DND-41 (cell line): ENCODE measurements around the gene ANKFN1.

ENCODE experiments used
- ATAC-seq: fragments of 200-7000 bp; cut with Tn5 transposase; 3 replicates; pipeline ENCODE4 v1.9.1; 2021; ENCODE audit warnings: low read depth; ENCODE audit not compliant: insufficient read depth
- DNase-seq: peaks from one replicate; pipeline ENCODE4 v3.0.0-alpha.2; 2020
- H2AFZ ChIP-seq: 2 replicates; pipeline ENCODE4 v1.6.0; 2012; ENCODE audit warnings: low read depth, low read length
- H3K27ac ChIP-seq: 2 replicates; pipeline ENCODE4 v1.5.1; 2012; ENCODE audit warnings: low read length, inconsistent platforms
- H3K27me3 ChIP-seq: fragments of 200-600 bp; sonication (generic); 2 replicates; pipeline ENCODE4 v1.6.0; 2012; ENCODE audit warnings: low read length, mild to moderate bottlenecking, inconsistent platforms; ENCODE audit not compliant: insufficient read depth, poor library complexity
- H3K36me3 ChIP-seq: 2 replicates; pipeline ENCODE4 v1.5.1; 2012; ENCODE audit warnings: low read length, inconsistent platforms; ENCODE audit not compliant: insufficient read depth
- H3K4me1 ChIP-seq: 2 replicates; pipeline ENCODE4 v1.5.1; 2012; ENCODE audit warnings: mild to moderate bottlenecking, low read length; ENCODE audit not compliant: insufficient read depth
- H3K4me2 ChIP-seq: 2 replicates; pipeline ENCODE4 v1.6.0; 2012; ENCODE audit warnings: mild to moderate bottlenecking, moderate library complexity, low read length, inconsistent platforms; ENCODE audit not compliant: insufficient read depth
- H3K4me3 ChIP-seq, 2 experiments: fragments of 200-600 bp in 1 of 2; shearing (Covaris generic) in 1 of 2; 2 replicates each; pipeline ENCODE4 v1.5.1; 2012 to 2016; ENCODE audit warnings: inconsistent platforms in 2 of 2, low read length in 2 of 2, mild to moderate bottlenecking in 2 of 2, low read depth in 1 of 2, moderate library complexity in 1 of 2
- H3K79me2 ChIP-seq: 2 replicates; pipeline ENCODE4 v1.6.0; 2012; ENCODE audit warnings: low read length, inconsistent platforms; ENCODE audit not compliant: insufficient read depth
- H3K9ac ChIP-seq: 2 replicates; pipeline ENCODE4 v1.6.0; 2012; ENCODE audit warnings: low read depth, mild to moderate bottlenecking, inconsistent platforms, low read length, moderate library complexity
- H3K9me3 ChIP-seq: 2 replicates; pipeline ENCODE4 v1.5.1; 2012; ENCODE audit warnings: low read length, moderate library complexity, mild to moderate bottlenecking, inconsistent platforms; ENCODE audit not compliant: insufficient read depth, severe bottlenecking
- H4K20me1 ChIP-seq: 2 replicates; pipeline ENCODE4 v1.6.0; 2012; ENCODE audit warnings: low read length; ENCODE audit not compliant: insufficient read depth
- EZH2 ChIP-seq: IDR thresholded peaks from 3 replicates; pipeline ENCODE4 v1.6.1; 2012; ENCODE audit warnings: borderline replicate concordance, low read depth, mild to moderate bottlenecking, moderate library complexity, low read length, inconsistent platforms; ENCODE audit not compliant: severe bottlenecking
- TF ChIP-seq, protein P1 (sequence below): IDR thresholded peaks from 2 replicates; pipeline ENCODE4 v1.5.1; 2012; ENCODE audit warnings: borderline replicate concordance, low read length, moderate library complexity, mild to moderate bottlenecking; ENCODE audit not compliant: poor library complexity, severe bottlenecking; ENCODE audit errors: extremely low read depth

ANKFN1 gene

DNA sequence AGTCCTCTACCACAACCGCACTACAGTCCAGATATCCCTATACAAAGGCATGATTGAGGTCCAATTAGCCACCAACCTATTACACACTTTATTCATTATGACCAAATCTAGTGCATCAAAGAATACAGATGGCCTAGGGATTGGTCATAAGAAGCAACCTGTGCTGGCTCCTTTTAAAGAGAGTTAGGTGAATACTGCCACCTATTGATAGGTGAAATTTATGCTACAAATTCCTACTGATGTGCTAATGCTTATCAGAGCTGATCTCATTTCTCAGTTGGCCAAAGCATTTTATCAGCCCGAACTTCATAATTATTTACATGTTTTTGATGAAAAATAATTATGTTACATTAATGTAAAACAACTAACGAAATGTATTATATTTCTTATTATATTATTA lies 166.3 kb downstream of the ANKFN1 start:
- Histone ChIP-seq H4K20me1 (no peaks in the 10 kb centered on the region), H3K27me3 (no peaks in the 10 kb centered on the region), H2AFZ (no peak overlapping the region), H3K4me1 (peaks cover 50% of the 10 kb centered on the region), H3K9ac (no peak overlapping the region), H3K79me2 (no peaks in the 10 kb centered on the region), H3K4me3 (no peak overlapping the region), H3K36me3 (no peaks in the 10 kb centered on the region), H3K9me3 (no peaks in the 10 kb centered on the region), H3K27ac (peak overlapping the region; percentile 74), H3K4me2 (no peak overlapping the region)
- peak; percentile 84 for ATAC-seq
- no peak for TF ChIP-seq EZH2
- TF ChIP-seq, protein P1, sequence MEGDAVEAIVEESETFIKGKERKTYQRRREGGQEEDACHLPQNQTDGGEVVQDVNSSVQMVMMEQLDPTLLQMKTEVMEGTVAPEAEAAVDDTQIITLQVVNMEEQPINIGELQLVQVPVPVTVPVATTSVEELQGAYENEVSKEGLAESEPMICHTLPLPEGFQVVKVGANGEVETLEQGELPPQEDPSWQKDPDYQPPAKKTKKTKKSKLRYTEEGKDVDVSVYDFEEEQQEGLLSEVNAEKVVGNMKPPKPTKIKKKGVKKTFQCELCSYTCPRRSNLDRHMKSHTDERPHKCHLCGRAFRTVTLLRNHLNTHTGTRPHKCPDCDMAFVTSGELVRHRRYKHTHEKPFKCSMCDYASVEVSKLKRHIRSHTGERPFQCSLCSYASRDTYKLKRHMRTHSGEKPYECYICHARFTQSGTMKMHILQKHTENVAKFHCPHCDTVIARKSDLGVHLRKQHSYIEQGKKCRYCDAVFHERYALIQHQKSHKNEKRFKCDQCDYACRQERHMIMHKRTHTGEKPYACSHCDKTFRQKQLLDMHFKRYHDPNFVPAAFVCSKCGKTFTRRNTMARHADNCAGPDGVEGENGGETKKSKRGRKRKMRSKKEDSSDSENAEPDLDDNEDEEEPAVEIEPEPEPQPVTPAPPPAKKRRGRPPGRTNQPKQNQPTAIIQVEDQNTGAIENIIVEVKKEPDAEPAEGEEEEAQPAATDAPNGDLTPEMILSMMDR, result peak; percentile 84
- DNase-seq, result peak; percentile 27

DNA sequence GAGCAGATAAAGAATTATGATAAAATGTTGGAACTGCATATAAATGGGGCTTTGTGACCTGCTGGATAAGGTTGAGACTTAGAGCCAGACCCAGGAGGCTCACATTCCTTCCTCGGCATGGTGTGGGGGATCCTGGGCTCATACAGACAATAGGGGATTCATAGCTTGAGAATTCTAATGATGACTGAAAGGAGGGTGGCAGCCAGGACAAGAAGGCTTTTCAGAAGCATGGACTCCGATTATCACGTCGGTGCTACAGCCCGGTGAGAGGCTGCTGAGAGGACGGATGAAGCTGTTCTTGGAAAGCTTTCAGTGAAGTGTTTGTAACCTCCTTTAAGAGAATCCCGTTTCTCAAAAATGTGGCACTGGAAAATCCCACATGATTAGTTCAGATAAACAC lies 167.2 kb downstream of the ANKFN1 start:
- no peak overlapping the region for H3K9ac ChIP-seq
- H2AFZ ChIP-seq, result no peak overlapping the region
- no peak overlapping the region for H3K4me3 ChIP-seq
- no peaks in the 10 kb centered on the region for H3K79me2 ChIP-seq
- no peak for DNase-seq
- H3K27me3 ChIP-seq, result no peaks in the 10 kb centered on the region
- no peaks in the 10 kb centered on the region for H4K20me1 ChIP-seq
- H3K4me1 ChIP-seq, result peaks cover 41% of the 10 kb centered on the region
- no peaks in the 10 kb centered on the region for H3K9me3 ChIP-seq
- ATAC-seq, result no peak
- H3K4me2 ChIP-seq, result no peak overlapping the region
- no peak overlapping the region for H3K27ac ChIP-seq
- TF ChIP-seq EZH2, result no peak
- TF ChIP-seq, protein P1, result no peak
- H3K36me3 ChIP-seq, result no peaks in the 10 kb centered on the region

DNA sequence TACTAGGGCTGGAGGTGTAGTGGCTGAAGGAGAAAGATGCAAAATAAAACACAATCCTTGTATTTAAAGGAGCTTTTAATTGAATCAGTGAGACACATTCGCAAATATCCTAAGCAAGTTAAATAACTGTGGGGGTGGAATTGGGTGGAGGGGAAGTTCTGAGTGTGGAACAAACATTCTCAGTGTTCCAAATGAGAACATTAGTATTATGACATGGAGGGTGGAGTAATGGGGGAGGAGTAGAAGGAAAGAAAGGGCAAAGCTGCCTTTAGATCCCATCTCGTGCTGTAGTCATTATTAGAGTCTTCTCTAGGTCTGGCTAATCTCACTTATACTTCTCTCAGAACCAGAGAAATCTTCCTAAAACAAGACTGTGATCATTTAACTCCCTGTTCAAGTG lies 169.7 kb downstream of the ANKFN1 start:
- Histone ChIP-seq H3K4me2 (no peak overlapping the region), H3K27ac (no peak overlapping the region), H3K79me2 (no peaks in the 10 kb centered on the region), H3K36me3 (no peaks in the 10 kb centered on the region), H3K9me3 (no peaks in the 10 kb centered on the region), H3K4me1 (peaks cover 16% of the 10 kb centered on the region), H3K9ac (no peak overlapping the region), H3K27me3 (no peaks in the 10 kb centered on the region), H4K20me1 (no peaks in the 10 kb centered on the region), H3K4me3 (no peak overlapping the region), H2AFZ (no peak overlapping the region)
- ATAC-seq, result no peak
- TF ChIP-seq, protein P1, result no peak
- no peak for TF ChIP-seq EZH2
- DNase-seq, result no peak

DNA sequence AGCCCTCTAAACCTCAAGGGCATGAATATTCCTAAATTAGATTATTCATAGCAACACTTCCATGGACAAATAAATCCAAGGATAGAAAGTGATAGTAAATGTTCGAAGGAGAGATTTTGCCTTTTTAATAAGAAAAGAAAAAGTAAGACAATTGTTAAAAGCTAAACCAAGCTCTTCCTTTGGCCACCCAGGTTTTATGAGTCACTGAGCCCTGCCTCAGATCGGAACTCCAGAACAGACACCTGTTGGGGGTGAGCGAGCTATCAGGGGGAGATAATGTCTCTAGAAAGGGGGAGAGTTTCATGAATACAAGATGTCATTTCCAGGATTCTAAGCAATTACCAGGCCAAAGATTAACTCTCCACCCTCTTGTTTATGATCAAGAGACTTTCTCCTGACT lies 171.4 kb downstream of the ANKFN1 start:
- TF ChIP-seq EZH2, result no peak
- TF ChIP-seq, protein P1, result no peak
- H3K27me3 ChIP-seq, result no peaks in the 10 kb centered on the region
- no peak overlapping the region for H3K4me2 ChIP-seq
- ATAC-seq, result no peak
- H3K36me3 ChIP-seq, result no peaks in the 10 kb centered on the region
- peaks cover 10% of the 10 kb centered on the region for H3K4me1 ChIP-seq
- H3K9me3 ChIP-seq, result no peaks in the 10 kb centered on the region
- no peaks in the 10 kb centered on the region for H3K79me2 ChIP-seq
- H2AFZ ChIP-seq, result no peak overlapping the region
- H3K4me3 ChIP-seq, result no peak overlapping the region
- no peak for DNase-seq
- H3K27ac ChIP-seq, result no peak overlapping the region
- H4K20me1 ChIP-seq, result no peaks in the 10 kb centered on the region
- H3K9ac ChIP-seq, result no peak overlapping the region
